AG04449 (cell line): ENCODE measurements around the gene RGS6.

Experiments used
- CTCF ChIA-PET: fragments of 350-600 bp; formaldehyde crosslinking; extraction: SDS; loops from one replicate; lab custom pipeline; 2021; ENCODE audit warnings: antibody characterized with exemption; lab: Yijun Ruan, JAX
- POLR2A ChIA-PET: fragments of 400-600, 350-600 bp; formaldehyde crosslinking; extraction: SDS; loops from one replicate; lab custom pipeline; 2020; ENCODE audit warnings: antibody characterized with exemption, inconsistent platforms; lab: Yijun Ruan, JAX
- DNase-seq: peaks from one replicate; pipeline ENCODE4 v3.0.0-alpha.2; 2010; ENCODE audit warnings: low read depth, low spot score
- H3K4me3 ChIP-seq: 2 replicates; pipeline ENCODE4 v1.5.1; 2011; ENCODE audit warnings: low read depth, mild to moderate bottlenecking, control low read depth, low read length
- CTCF ChIP-seq: IDR thresholded peaks from one replicate; pipeline ENCODE4 v1.5.1; 2011; ENCODE audit warnings: mild to moderate bottlenecking, moderate library complexity, low read length, control low read depth, inconsistent platforms; ENCODE audit not compliant: insufficient read depth; ENCODE audit errors: missing control alignments

Gene RGS6

GRCh38 chr14:72104011-72104613 lies 171.9 kb downstream of the RGS6 start:
- TF ChIP-seq CTCF = peak; percentile 30
- no peak overlapping the region for H3K4me3 ChIP-seq
- no peak for DNase-seq
- ChIA-PET CTCF (interaction anchor here (0.7 to 1.4 kb wide), 3 partner anchors 8 to 34 kb away, joined by 3 read pairs; no protein-coding TSS in a partner anchor), POLR2A (no interaction called here)

- no peak for DNase-seq
- H3K4me3 ChIP-seq = no peak overlapping the region
- no peak for TF ChIP-seq CTCF
- CTCF ChIA-PET = no interaction called here
- POLR2A ChIA-PET = no interaction called here
Measured at GRCh38 chr14:72111911-72112310, 179.7 kb downstream of the RGS6 start.

- POLR2A ChIA-PET = no interaction called here
- H3K4me3 ChIP-seq = no peak overlapping the region
- no peak for TF ChIP-seq CTCF
- CTCF ChIA-PET = no interaction called here
- DNase-seq = no peak
Measured at GRCh38 chr14:72118841-72119240, 186.6 kb downstream of the RGS6 start.

DNA sequence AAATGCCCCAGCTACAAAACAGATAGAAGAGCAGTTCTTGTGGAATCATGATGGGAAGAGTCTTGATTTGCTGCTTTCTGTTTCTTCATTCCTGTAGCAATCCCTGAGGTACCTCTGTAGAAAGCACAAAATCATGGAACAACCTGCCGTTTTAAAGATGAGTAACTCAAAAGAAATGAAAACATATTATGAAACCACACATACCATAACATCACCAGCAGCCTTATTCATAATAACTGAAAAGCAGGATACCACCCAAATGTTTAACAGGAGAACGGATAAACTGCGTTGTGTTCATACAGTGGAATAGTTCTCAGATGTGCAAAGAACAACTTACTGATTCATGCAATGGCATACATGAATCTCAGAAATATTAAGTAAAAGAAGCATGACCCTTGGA lies 188.1 kb downstream of the RGS6 start:
- H3K4me3 ChIP-seq = no peak overlapping the region
- no peak for DNase-seq
- ChIA-PET POLR2A (no interaction called here), CTCF (no interaction called here)
- TF ChIP-seq CTCF = no peak

DNA sequence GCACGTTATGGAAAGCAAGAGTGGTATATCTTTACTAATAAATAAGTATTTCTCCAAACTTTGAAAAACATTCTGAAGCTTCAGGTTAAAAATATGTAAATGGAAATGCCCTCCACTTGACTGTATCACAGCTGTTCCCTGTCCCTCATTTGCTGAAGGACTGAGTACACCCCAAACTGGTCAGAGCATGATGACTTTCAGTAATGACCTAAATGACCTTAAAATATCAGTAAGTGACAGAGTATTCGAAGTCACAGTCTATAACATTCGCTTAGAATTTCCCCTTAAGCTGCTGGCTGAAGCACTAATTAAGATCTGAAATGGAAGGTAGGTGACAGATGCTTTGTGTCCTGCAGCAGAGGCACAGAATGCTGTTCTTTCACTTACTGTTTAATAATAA lies 191.5 kb downstream of the RGS6 start:
- CTCF ChIA-PET = no interaction called here
- TF ChIP-seq CTCF = no peak
- DNase-seq = no peak
- POLR2A ChIA-PET = no interaction called here
- no peak overlapping the region for H3K4me3 ChIP-seq

DNA sequence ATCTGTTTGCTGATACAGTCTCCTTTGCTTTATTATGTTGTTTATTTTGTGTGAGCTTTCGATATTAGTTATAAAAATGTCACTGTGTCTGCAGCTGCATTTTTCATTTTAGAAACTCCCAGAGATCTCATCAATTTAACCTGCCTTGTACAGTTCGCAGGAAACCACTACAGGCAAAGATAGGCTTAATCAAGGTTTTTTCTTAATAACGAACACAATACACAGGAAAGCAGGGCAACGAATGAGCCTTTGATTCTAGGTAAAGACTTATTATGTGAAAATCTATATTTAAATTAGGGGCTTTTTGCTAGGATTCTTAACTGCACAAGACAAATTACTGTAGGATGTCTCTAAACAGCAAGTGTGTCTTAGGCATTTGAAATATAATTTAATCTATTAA lies 191.9 kb downstream of the RGS6 start:
- ChIA-PET POLR2A (no interaction called here), CTCF (no interaction called here)
- H3K4me3 ChIP-seq = no peak overlapping the region
- TF ChIP-seq CTCF = no peak
- no peak for DNase-seq
